GM19395 (cell line): ENCODE data around the gene CEMIP.

Experiments
- ATAC-seq: cut with Tn5 transposase; IDR thresholded peaks from one replicate; pipeline ENCODE4 v1.9.1; 2021; ENCODE audit warnings: mild to moderate bottlenecking, moderate library complexity; ENCODE audit not compliant: unreplicated experiment

The CEMIP gene

GRCh38 chr15:80841541-80841940, 62.4 kb downstream of the CEMIP start:
- no peak for ATAC-seq

DNA sequence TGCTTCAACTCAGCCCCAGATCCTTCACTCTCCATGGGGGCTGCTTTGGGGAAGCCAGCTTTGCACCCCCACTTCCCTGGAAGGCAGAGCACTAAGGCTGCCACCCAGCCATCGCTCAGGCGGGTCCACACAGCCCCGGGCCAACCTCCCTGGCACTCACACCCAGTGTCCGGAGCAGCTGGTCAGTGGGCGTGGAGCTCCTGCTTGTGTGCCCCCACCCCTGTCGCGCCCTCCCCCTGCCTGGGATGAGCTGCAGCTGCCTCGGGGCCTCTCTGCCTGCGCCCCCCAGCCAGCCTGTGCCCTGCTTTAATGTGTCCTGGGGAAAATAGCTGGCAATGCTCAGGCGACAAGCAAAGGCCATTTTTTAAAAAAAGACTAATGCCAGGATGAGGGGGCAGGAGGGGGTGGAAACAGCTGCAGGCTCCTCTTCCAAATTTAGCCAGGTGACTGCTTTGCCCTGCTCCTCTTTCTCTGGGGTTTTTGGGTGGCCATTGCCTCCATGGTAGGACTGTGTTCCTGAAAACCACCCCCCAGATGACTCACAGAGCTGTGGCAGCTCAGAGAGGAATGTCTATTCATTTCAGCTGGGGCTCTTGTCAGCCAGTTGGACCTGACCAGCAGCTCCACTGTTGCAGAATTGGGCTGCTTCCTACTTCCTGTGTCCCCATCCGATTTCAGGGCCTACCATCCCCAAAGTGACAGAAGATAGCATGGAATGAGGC, 65.0 kb downstream of the CEMIP start:
- ATAC-seq: no peak

DNA sequence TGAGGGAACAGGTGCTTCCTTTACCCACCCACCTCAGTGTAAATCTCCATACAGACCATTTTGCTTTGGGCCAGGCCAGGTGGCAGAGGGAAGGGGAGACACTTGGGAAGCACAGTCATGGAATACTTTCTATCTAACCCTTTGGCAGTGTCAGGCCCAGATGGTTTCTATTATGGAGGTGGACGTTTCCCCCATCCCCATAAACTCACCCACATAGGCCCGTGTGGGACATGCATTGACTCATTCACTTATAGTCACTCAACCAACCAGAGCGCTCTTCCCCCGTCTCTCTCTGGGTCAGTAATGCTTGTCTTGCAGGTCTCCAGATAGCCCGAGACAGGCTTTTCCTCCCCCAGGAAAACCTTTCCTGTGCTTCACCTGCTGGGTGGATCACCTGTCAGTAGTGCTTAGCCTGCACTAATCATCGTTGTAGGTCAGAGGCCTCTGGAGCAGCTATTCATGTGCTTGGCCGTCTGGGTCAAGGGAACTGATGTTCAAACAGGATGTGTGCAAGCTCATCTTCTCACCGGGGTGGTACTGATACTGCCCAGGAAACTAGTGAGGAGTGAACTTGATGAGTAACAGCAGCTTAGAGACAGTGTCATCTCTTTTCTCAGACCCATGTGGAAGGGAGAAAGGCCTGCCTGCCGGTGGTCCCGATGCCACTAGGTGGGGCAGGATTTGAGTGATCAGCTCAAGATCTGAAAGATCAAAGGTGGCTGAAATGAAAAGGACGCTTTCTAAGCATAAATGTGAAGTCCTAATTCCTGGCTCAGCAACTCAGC, 67.1 kb downstream of the CEMIP start:
- no peak for ATAC-seq

GRCh38 chr15:80849308-80849707, 70.1 kb downstream of the CEMIP start:
- no peak for ATAC-seq

DNA sequence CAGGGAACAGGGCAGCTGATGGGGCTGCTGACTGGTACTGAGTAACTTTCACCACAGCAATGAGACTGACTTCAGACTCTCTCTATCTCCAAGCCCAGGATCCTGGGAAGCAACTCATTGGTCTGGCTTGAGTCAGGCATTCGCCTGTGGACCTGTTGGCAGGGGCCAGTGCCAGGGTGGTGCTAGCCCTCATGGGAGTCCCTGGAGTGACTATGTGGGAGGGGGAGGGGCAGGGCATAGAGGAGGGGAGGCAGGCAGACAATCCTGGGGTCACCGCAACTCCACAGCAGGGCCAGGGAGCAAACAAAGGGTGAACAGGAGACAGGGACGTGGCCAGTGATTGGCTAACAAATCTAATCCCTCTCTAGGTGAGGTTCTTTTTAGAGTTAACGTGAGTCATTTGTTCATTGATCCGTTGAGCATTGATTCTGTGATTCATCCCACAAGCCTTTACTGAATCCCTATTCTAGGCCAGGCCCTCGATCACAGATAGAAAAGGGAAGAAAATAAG, 71.8 kb downstream of the CEMIP start:
- no peak for ATAC-seq

GRCh38 chr15:80852676-80853075, 73.5 kb downstream of the CEMIP start:
- ATAC-seq: no peak

GRCh38 chr15:80854104-80854503, 74.9 kb downstream of the CEMIP start:
- no peak for ATAC-seq

GRCh38 chr15:80855206-80855605, 76.0 kb downstream of the CEMIP start:
- ATAC-seq: no peak

DNA sequence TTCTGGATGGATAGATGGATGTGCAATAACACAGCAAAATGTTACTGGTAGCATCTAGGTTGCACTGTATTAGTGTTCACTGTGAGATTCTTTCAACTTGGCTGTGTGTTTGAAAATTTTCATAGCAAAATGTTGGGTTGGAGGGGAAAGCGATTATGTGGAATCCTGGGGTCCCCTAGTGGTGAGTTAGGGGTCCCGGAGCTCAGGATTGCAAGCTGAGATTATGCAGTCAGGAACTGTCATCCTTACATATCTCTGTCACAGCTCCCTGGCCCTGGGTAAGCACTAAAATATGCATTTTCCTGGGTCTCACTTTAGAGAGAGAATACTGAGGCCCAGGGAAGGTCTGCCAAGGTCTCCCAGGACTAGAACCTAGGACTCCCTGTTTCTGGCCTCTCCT, 77.2 kb downstream of the CEMIP start:
- ATAC-seq: no peak

- ATAC-seq: no peak
These were observed 77.7 kb downstream of the CEMIP start for GRCh38 chr15:80856809-80857377.

DNA sequence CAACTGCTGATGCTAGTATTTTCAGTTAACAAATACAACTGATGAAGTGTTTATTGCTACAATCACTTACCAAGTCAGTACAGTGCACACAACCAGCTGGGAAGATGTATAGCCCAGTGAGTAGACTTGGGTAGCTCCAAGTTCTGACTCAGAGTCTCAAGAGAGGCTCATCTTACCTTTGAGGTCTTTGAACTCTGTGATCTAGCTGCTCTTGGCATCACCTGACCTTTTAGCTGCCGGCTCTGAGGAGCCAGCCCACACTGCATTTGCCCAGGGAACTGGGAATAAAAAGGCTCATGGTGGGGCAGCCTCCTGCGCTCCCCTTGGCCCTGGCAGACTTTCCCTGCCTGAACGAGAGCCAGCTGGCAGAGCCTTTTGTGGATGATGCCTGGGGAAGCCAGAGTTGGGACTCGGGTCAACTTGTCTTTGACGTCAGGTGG, 82.6 kb downstream of the CEMIP start:
- ATAC-seq: no peak

GRCh38 chr15:80864666-80865065, 85.5 kb downstream of the CEMIP start:
- no peak for ATAC-seq

GRCh38 chr15:80866936-80867335, 87.8 kb downstream of the CEMIP start:
- no peak for ATAC-seq

DNA sequence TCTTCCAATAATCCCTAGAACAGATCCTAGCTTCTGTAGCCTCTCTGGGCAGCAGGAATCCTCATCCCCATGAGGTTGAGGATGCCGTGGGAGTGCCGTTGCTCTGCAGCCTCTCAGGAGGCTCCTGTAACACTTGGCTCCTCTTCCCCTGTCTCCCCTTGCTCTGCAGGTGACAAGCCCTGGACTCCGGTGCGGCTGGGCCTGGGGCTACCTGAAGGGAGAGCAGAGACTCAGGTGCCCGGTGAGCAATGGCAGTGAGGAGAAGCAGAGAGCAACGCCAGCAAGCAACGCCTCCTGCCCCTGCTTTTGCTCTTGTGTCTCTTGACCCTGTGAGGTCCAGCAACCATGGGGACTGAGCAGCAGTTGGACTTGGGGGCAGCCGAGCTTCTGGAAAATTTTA, 91.2 kb downstream of the CEMIP start:
- ATAC-seq: no peak

DNA sequence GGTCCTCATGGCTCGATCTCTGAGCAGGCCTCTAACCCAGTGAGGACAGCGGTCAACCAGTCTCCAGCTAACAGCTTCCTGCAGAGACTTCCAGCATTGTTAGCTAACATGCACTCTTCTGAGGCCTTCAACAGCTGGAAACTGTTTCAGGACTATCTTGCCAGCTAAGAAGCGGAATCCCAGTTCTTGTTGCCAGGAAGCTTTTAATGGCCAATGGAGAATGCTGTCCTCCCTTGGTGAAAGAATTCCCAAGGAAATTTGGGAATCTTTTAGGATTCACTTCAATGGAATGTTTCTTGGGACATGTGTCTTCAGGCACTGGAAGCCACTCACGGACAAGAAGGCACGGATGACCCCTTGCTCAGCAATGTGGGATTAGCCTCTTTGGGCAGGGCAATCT, 91.7 kb downstream of the CEMIP start:
- no peak for ATAC-seq

- no peak for ATAC-seq
These were observed 92.7 kb downstream of the CEMIP start for GRCh38 chr15:80871858-80872257.

DNA sequence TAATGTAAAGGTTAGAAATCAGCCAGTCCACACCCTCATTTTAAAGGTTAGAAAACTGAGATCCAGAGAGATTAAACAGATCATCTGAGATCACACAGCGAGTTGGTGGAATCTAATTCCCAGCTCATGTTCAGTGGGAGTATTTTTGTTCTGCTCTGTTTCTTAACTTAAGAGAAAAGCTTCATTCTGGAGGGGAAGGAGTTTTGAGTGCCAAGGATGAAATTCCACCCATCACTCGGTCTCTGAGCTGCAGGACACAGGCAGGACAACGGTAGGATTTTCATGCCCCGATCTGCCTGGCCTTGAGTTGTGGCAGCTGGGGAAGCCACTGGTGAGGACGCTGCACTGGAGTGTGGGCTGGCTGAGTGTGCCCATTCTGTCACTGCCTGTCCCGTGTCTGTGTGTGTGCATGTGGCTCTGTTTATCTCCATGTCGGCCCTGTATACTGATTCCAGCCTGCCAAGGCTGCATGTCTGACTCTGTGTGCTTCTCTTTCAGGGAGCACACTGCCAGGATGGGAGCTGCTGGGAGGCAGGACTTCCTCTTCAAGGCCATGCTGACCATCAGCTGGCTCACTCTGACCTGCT, 94.3 kb downstream of the CEMIP start:
- no peak for ATAC-seq

DNA sequence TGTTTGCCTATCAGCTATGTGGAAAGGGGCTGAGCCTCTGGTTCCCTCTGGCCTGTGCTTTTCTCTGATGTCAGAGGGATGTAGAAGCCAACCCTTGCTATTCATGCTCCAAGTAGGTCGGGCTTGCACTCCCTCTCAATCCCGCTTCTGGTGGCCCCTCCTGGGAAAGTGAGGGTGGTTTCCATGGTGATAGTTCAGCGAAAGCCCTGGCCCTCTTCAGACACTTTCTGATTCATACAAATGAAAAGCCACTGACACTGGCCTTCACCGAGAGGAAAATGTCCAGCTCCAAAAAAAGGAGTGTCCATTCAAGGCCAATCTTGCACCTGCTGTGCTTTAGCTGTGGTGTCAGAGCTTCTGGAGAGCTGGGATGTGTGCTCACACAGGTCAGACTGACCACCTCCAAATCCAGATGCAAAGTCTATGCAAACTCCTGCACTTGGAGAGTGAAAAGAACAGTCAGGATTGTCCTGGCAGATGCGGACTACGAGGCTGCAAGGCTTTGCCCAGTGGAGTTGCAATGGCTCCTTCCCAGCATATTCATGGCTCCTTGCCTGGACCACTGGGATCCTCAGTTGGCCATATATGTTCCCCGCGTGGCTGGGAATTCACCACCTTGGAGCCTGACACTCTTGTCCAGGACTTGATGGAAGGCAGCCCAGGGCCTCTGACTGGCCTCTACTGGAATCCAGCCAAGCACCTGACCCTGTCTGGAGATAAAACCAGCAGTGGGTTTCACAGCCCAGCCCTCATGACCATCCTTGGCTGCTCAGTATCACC, 96.6 kb downstream of the CEMIP start:
- no peak for ATAC-seq

DNA sequence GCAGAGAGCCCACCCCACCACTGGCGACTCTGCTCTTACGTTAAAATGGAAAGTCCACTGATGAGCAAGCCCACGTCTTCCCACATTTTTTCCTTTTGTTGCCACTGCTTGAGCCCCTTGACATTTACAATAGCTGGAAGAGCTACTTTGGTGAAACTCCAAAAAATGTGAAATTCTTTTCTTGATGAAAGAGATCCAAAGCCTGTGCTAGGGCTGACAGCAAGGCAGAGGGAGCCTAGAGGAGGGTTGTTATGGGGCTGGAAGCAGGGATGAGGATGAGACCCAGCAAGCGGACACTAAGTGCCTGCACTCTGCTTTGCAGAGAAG, 97.1 kb downstream of the CEMIP start:
- ATAC-seq: no peak

DNA sequence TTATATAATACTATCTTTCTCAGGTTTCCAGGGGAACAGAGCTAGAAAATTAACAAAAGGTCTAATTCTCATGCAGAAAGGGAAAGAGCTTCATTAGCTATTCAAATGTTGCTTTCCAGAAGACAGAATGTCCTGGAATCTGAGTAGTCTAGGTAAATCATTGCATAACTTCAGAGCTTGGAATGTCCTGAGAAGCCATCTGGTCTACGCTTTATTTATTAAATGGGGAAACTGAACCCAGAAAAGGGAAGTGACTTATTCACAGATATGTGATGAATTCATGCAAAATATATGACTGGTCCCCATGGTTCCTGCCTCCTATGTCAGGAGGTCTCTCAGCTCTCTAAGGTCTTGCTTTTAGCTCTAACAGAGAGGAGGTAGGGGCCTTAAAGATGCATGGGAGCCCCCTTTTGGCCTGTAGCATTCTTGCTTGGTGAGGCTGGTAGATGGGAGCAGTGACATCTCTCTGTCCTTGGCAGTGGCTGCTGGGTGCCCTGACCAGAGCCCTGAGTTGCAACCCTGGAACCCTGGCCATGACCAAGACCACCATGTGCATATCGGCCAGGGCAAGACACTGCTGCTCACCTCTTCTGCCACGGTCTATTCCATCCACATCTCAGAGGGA, 99.2 kb downstream of the CEMIP start:
- no peak for ATAC-seq
